ENCODE results near the gene FAM98B. TPM values are rescaled to one million over a fixed set of nuclear protein-coding genes. Genes with fewer than 3 reads are reported as not detected.

The FAM98B gene
- total RNA-seq, 1 donor, result 9.8 TPM

- Histone ChIP-seq H3K27me3 (ENCODE audit: insufficient read depth, low read length) (peaks cover 1% of the 10 kb centered on the region), H3K4me2 (ENCODE audit: insufficient read depth, low read length) (no peak overlapping the region), H3K4me1 (ENCODE audit: insufficient read depth, low read length) (peaks cover 18% of the 10 kb centered on the region), H2AFZ (ENCODE audit: low read length) (no peak overlapping the region), H4K20me1 (ENCODE audit: insufficient read depth, low read length) (no peaks in the 10 kb centered on the region), H3K36me3 (ENCODE audit: insufficient read depth, low read length) (no peaks in the 10 kb centered on the region), H3K27ac (ENCODE audit: low read depth, low read length) (peak overlapping the region; percentile 30), H3K9me3 (ENCODE audit: low read depth, low read length) (no peaks in the 10 kb centered on the region), H3K79me2 (ENCODE audit: insufficient read depth, low read length) (no peaks in the 10 kb centered on the region), H3K4me3 (ENCODE audit: insufficient read depth, low read length) (no peak overlapping the region)
- TF ChIP-seq CTCF (IDR thresholded peaks at IDR 0.05; ENCODE audit: extremely low read depth, low read depth, low read length), result no peak
- peak; percentile 66 for DNase-seq (ENCODE audit: insufficient read length, low spot score, missing footprints)
Measured at GRCh38 chr15:38517312-38517975, 63.5 kb downstream of the FAM98B start.

GRCh38 chr15:38518084-38518483, 64.2 kb downstream of the FAM98B start:
- H3K4me2 ChIP-seq (ENCODE audit: insufficient read depth, low read length), result no peak overlapping the region
- no peak overlapping the region for H2AFZ ChIP-seq (ENCODE audit: low read length)
- no peaks in the 10 kb centered on the region for H3K79me2 ChIP-seq (ENCODE audit: insufficient read depth, low read length)
- peaks cover 18% of the 10 kb centered on the region for H3K4me1 ChIP-seq (ENCODE audit: insufficient read depth, low read length)
- H3K9me3 ChIP-seq (ENCODE audit: low read depth, low read length), result no peaks in the 10 kb centered on the region
- no peaks in the 10 kb centered on the region for H4K20me1 ChIP-seq (ENCODE audit: insufficient read depth, low read length)
- H3K27me3 ChIP-seq (ENCODE audit: insufficient read depth, low read length), result no peaks in the 10 kb centered on the region
- TF ChIP-seq CTCF (IDR thresholded peaks at IDR 0.05; ENCODE audit: extremely low read depth, low read depth, low read length), result no peak
- no peaks in the 10 kb centered on the region for H3K36me3 ChIP-seq (ENCODE audit: insufficient read depth, low read length)
- DNase-seq (ENCODE audit: insufficient read length, low spot score, missing footprints), result no peak
- H3K27ac ChIP-seq (ENCODE audit: low read depth, low read length), result no peak overlapping the region
- no peak overlapping the region for H3K4me3 ChIP-seq (ENCODE audit: insufficient read depth, low read length)

- Histone ChIP-seq H3K9me3 (ENCODE audit: low read depth, low read length) (no peaks in the 10 kb centered on the region), H3K27ac (ENCODE audit: low read depth, low read length) (peak overlapping the region; percentile 9), H3K4me1 (ENCODE audit: insufficient read depth, low read length) (peaks cover 21% of the 10 kb centered on the region), H3K4me3 (ENCODE audit: insufficient read depth, low read length) (no peak overlapping the region), H3K36me3 (ENCODE audit: insufficient read depth, low read length) (no peaks in the 10 kb centered on the region), H3K27me3 (ENCODE audit: insufficient read depth, low read length) (no peaks in the 10 kb centered on the region), H4K20me1 (ENCODE audit: insufficient read depth, low read length) (no peaks in the 10 kb centered on the region), H2AFZ (ENCODE audit: low read length) (no peak overlapping the region), H3K4me2 (ENCODE audit: insufficient read depth, low read length) (no peak overlapping the region), H3K79me2 (ENCODE audit: insufficient read depth, low read length) (no peaks in the 10 kb centered on the region)
- TF ChIP-seq CTCF (IDR thresholded peaks at IDR 0.05; ENCODE audit: extremely low read depth, low read depth, low read length), result no peak
- peak; percentile 59 for DNase-seq (ENCODE audit: insufficient read length, low spot score, missing footprints)
Measured at GRCh38 chr15:38520035-38520434, 66.1 kb downstream of the FAM98B start.

- no peak overlapping the region for H3K27ac ChIP-seq (ENCODE audit: low read depth, low read length)
- H3K4me3 ChIP-seq (ENCODE audit: insufficient read depth, low read length), result no peak overlapping the region
- no peaks in the 10 kb centered on the region for H3K79me2 ChIP-seq (ENCODE audit: insufficient read depth, low read length)
- no peaks in the 10 kb centered on the region for H3K36me3 ChIP-seq (ENCODE audit: insufficient read depth, low read length)
- no peaks in the 10 kb centered on the region for H3K9me3 ChIP-seq (ENCODE audit: low read depth, low read length)
- DNase-seq (ENCODE audit: insufficient read length, low spot score, missing footprints), result no peak
- peaks cover 21% of the 10 kb centered on the region for H3K4me1 ChIP-seq (ENCODE audit: insufficient read depth, low read length)
- peak overlapping the region; percentile 32 for H2AFZ ChIP-seq (ENCODE audit: low read length)
- H3K4me2 ChIP-seq (ENCODE audit: insufficient read depth, low read length), result no peak overlapping the region
- no peaks in the 10 kb centered on the region for H3K27me3 ChIP-seq (ENCODE audit: insufficient read depth, low read length)
- no peak for TF ChIP-seq CTCF (IDR thresholded peaks at IDR 0.05; ENCODE audit: extremely low read depth, low read depth, low read length)
- no peaks in the 10 kb centered on the region for H4K20me1 ChIP-seq (ENCODE audit: insufficient read depth, low read length)
Measured at GRCh38 chr15:38521316-38521715, 67.4 kb downstream of the FAM98B start.
